GM12873 (cell line): ENCODE results near the gene L3MBTL3.

Experiments used
- CTCF ChIP-seq: IDR thresholded peaks from 2 replicates; pipeline ENCODE4 v1.5.1; 2012; ENCODE audit warnings: low read depth, mild to moderate bottlenecking, moderate library complexity, low read length, control low read depth; ENCODE audit not compliant: insufficient read depth; ENCODE audit errors: missing control alignments

The L3MBTL3 gene

GRCh38 chr6:130107710-130108109 lies 89.3 kb downstream of the L3MBTL3 start:
- no peak for TF ChIP-seq CTCF

- no peak for TF ChIP-seq CTCF
Measured at GRCh38 chr6:130111031-130111430, 92.7 kb downstream of the L3MBTL3 start.

GRCh38 chr6:130113201-130113710 lies 94.9 kb downstream of the L3MBTL3 start:
- TF ChIP-seq CTCF = no peak

- no peak for TF ChIP-seq CTCF
Measured at GRCh38 chr6:130115036-130115435, 96.7 kb downstream of the L3MBTL3 start.

- no peak for TF ChIP-seq CTCF
Measured at GRCh38 chr6:130116273-130116672, 97.9 kb downstream of the L3MBTL3 start.

GRCh38 chr6:130118236-130118635 lies 99.9 kb downstream of the L3MBTL3 start:
- no peak for TF ChIP-seq CTCF

GRCh38 chr6:130119211-130119610 lies 100.8 kb downstream of the L3MBTL3 start:
- no peak for TF ChIP-seq CTCF
